Measurements from ENCODE around the gene HOXC4. TPM values are rescaled to one million over a fixed set of nuclear protein-coding genes. Genes with fewer than 3 reads are reported as not detected.

The HOXC4 gene
- total RNA-seq, 1 donor from 2014 or later = not detected

DNA sequence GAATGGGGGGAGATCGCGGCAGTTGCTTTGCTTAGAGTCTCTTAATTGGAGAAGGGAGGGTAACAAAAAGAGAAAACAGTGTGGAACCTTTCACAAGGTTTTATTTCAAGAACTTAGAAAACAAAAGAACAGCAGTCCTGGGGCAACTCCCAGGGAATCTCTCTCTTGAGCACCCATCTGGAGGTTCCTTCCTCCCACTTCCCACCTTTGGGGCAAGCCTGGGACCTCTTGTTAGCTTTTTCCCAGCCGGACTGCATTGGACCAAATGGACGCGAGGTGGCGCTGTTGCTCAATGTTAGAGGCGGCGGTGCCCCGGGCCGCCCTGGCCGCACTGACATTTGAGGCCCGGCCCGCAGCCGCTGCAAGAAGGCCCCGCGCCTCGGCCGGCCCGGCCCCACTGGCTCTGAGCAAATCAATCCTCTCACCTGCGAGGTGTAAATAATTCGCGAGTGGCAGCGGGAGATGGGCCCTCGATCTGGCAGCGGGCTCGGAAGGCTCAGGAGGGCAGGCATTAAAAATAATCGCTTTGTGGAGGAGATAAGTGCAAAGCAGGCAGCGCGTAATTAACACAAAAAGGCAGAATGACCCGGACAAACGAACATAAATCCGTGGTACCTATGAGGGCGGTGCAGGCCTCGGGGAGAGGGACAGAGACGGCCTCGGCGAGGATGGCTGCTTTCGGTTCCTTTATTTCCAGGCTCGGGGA, 47.6 kb upstream of the HOXC4 start:
- no peaks in the 10 kb centered on the region for H3K36me3 ChIP-seq
- H3K27me3 ChIP-seq (ENCODE audit: low read depth) = peaks cover 98% of the 10 kb centered on the region
- no peaks in the 10 kb centered on the region for H3K9me3 ChIP-seq (replicated peaks)
- peaks cover 15% of the 10 kb centered on the region for H3K4me1 ChIP-seq
- intact Hi-C loops (cut with micrococcal nuclease) = loop anchor here (5.0 kb wide), 1 partner anchor 186 kb away; no protein-coding TSS in a partner anchor
- H3K27ac ChIP-seq (replicated peaks) = no peak overlapping the region
- TF ChIP-seq, protein P1, sequence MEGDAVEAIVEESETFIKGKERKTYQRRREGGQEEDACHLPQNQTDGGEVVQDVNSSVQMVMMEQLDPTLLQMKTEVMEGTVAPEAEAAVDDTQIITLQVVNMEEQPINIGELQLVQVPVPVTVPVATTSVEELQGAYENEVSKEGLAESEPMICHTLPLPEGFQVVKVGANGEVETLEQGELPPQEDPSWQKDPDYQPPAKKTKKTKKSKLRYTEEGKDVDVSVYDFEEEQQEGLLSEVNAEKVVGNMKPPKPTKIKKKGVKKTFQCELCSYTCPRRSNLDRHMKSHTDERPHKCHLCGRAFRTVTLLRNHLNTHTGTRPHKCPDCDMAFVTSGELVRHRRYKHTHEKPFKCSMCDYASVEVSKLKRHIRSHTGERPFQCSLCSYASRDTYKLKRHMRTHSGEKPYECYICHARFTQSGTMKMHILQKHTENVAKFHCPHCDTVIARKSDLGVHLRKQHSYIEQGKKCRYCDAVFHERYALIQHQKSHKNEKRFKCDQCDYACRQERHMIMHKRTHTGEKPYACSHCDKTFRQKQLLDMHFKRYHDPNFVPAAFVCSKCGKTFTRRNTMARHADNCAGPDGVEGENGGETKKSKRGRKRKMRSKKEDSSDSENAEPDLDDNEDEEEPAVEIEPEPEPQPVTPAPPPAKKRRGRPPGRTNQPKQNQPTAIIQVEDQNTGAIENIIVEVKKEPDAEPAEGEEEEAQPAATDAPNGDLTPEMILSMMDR (IDR thresholded peaks at IDR 0.05; ENCODE audit: borderline replicate concordance) = peak; percentile 92
- peak overlapping the region; percentile 52 for H3K4me3 ChIP-seq
- peak; percentile 87 for DNase-seq

DNA sequence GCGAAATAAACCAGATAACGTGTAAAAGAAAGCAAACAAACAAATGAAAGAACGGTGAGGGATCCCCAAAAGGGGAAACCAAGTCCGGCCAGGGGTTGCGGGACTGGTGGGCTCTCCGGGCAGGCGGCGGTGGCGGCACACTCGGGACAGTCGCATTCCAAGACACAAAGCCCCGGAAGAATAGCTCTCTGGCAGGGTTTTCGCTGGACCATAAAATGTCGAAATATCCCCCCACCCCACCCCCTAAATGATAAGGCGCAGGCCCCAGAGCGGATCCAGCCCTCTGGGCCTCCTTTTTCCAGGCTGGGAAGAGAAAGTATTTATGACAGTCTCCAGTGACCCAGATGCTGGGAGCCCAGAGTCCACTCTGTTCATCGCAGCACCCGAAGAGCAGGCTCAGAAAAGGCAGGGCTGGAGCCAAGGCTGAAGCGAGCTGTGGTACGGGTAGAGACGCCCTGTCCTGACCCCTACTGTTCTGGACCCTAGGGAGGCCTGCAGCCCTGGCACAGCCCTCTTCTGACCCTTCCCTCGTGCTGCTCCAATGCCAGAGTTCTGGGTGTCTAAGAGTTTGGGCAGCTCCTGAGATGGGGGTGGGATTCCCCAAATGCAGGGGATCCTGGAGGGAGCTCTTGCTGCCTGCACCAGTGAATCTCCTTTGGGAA, 46.9 kb upstream of the HOXC4 start:
- Histone ChIP-seq H3K4me3 (peak overlapping the region; percentile 52), H3K27ac (replicated peaks) (no peak overlapping the region), H3K36me3 (no peaks in the 10 kb centered on the region), H3K27me3 (ENCODE audit: low read depth) (peaks cover 98% of the 10 kb centered on the region), H3K9me3 (replicated peaks) (no peaks in the 10 kb centered on the region), H3K4me1 (peaks cover 15% of the 10 kb centered on the region)
- TF ChIP-seq, protein P1 (IDR thresholded peaks at IDR 0.05; ENCODE audit: borderline replicate concordance) = no peak
- no peak for DNase-seq
- intact Hi-C loops (cut with micrococcal nuclease) = loop anchor here (5.0 kb wide), 1 partner anchor 186 kb away; no protein-coding TSS in a partner anchor

DNA sequence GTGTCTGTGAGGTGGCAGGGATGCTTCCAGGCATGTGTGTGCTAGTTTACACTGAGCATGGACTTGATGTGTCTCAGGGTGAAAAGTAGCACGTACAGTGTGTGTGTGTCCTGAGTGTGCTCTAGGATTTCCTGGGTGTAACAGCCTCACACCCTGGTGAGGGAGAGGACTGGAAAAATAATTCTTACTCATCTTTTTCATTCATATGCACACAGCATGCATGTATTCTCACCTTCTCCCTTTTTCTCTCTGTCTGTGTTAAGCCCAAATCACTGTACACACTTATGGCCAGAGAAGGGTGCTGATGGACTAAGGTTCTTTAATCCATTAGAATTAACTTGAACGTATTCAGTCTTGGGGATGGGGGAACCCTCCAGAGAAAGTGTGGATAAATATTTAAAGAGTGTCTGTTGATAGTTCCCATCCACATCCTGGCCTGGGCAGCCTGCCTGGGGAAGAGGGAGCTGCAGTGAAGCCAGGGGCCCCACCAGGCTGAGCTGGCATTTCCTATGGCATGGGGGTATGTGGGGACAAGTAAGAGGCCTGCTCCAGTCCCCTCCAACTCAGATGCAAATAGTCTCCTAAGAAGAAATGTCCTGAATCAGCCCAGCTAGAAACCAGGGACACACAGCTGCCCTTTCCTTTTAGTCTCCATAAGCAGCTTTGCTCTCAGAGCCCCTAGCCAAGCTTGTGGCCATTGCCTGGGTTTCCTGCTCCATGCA, 45.9 kb upstream of the HOXC4 start:
- Histone ChIP-seq H3K36me3 (no peaks in the 10 kb centered on the region), H3K9me3 (replicated peaks) (no peaks in the 10 kb centered on the region), H3K4me3 (no peak overlapping the region), H3K27ac (replicated peaks) (no peak overlapping the region), H3K27me3 (ENCODE audit: low read depth) (peaks cover 98% of the 10 kb centered on the region), H3K4me1 (peaks cover 15% of the 10 kb centered on the region)
- TF ChIP-seq, protein P1 (IDR thresholded peaks at IDR 0.05; ENCODE audit: borderline replicate concordance) = no peak
- intact Hi-C loops (cut with micrococcal nuclease) = loop anchor here (5.0 kb wide), 1 partner anchor 185 kb away; no protein-coding TSS in a partner anchor
- no peak for DNase-seq

DNA sequence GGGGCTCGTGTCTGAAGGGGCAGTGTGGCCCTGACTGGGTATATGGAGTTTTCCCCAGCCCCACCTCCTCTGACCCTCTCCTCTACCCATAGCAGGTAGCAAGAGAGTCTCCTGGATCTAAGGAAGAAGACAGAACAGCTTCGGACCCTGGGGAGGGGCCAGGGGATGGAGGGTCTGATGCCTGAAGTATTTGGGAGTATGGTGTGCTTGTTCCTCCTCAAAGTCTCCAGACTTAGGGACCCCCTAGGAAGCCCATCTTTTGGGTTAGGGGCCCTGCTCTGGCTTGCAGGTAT, 45.4 kb upstream of the HOXC4 start:
- TF ChIP-seq, protein P1 (IDR thresholded peaks at IDR 0.05; ENCODE audit: borderline replicate concordance) = no peak
- Histone ChIP-seq H3K36me3 (no peaks in the 10 kb centered on the region), H3K4me1 (peaks cover 15% of the 10 kb centered on the region), H3K4me3 (no peak overlapping the region), H3K27me3 (ENCODE audit: low read depth) (peaks cover 98% of the 10 kb centered on the region), H3K27ac (replicated peaks) (no peak overlapping the region), H3K9me3 (replicated peaks) (no peaks in the 10 kb centered on the region)
- DNase-seq = no peak
- intact Hi-C loops (cut with micrococcal nuclease) = loop anchor here (5.0 kb wide), 1 partner anchor 184 kb away; no protein-coding TSS in a partner anchor

DNA sequence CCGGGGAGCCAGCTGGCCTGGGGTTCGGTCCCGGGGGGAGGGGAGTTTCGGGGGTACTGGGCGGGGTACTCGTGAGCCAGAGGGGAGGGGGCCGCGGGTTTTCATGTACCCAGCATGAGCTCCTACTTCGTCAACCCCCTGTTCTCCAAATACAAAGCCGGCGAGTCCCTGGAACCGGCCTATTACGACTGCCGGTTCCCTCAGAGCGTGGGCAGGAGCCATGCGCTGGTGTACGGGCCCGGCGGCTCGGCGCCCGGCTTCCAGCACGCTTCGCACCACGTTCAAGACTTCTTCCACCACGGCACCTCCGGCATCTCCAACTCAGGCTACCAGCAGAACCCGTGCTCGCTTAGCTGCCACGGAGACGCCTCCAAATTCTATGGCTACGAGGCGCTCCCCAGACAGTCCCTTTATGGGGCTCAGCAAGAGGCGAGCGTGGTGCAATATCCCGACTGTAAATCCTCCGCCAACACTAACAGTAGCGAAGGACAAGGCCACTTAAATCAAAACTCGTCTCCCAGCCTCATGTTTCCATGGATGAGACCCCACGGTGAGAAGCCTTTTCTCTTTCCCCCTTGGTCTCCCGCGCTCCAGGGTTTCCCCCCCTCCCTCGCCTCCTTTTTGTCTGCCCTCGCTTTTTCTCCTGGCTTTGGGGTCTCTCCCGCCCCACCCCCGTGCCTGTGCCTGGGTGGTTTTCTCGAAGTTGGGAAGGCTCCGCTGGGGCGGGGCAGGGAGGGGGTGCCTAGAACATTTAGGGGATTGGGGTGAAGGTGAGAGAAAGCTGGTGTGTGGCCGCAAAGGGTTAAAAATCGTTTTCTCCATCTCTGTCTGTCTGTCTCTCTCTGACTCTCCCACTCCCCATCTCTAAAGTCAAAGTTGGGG, 44.2 kb upstream of the HOXC4 start:
- TF ChIP-seq, protein P1 (IDR thresholded peaks at IDR 0.05; ENCODE audit: borderline replicate concordance) = no peak
- no peaks in the 10 kb centered on the region for H3K36me3 ChIP-seq
- intact Hi-C loops (cut with micrococcal nuclease) = loop anchor here (5.0 kb wide), 1 partner anchor 183 kb away; no protein-coding TSS in a partner anchor
- H3K4me1 ChIP-seq = peaks cover 19% of the 10 kb centered on the region
- no peak overlapping the region for H3K27ac ChIP-seq (replicated peaks)
- peaks cover 98% of the 10 kb centered on the region for H3K27me3 ChIP-seq (ENCODE audit: low read depth)
- peak overlapping the region; percentile 46 for H3K4me3 ChIP-seq
- no peaks in the 10 kb centered on the region for H3K9me3 ChIP-seq (replicated peaks)
- DNase-seq = no peak

Data from left ventricle myocardium inferior (tissue), 1 donor.